GM19023 (cell line): ENCODE measurements around the gene MIGA2.
"Not testable (repeated sequence)": the region's sequence is repeated elsewhere in the genome, so short reads cannot be mapped to it uniquely, and the experiment has no call there.

Source experiments
- ATAC-seq: cut with Tn5 transposase; IDR thresholded peaks from one replicate; pipeline ENCODE4 v1.9.1; 2021; ENCODE audit warnings: mild to moderate bottlenecking, moderate library complexity; ENCODE audit not compliant: unreplicated experiment

The MIGA2 gene

GRCh38 chr9:129036241-129036922 is at the start of gene MIGA2:
Gene MIGA2, plus strand, starts transcription at chr9:129036626. Its CDS starts 3,969 bp downstream, at chr9:129040595.
- peak; percentile 97 for ATAC-seq

GRCh38 chr9:128986671-128987070 is 49.8 kb upstream of the MIGA2 start:
- ATAC-seq, result no peak

- ATAC-seq, result no peak
Measured at GRCh38 chr9:128987805-128988204, 48.6 kb upstream of the MIGA2 start.

- no peak for ATAC-seq
Measured at GRCh38 chr9:128992995-128993394, 43.4 kb upstream of the MIGA2 start.

- no peak for ATAC-seq
Measured at GRCh38 chr9:128995791-128996190, 40.6 kb upstream of the MIGA2 start.

GRCh38 chr9:128998462-128998861 is 38.0 kb upstream of the MIGA2 start:
- no peak for ATAC-seq

GRCh38 chr9:128999581-129000206 is 36.7 kb upstream of the MIGA2 start:
- ATAC-seq, result no peak

- no peak for ATAC-seq
Measured at GRCh38 chr9:129001504-129002325, 34.7 kb upstream of the MIGA2 start.

GRCh38 chr9:129002992-129003391 is 33.4 kb upstream of the MIGA2 start:
- no peak for ATAC-seq

- ATAC-seq, result not testable (repeated sequence)
Measured at GRCh38 chr9:129004173-129004572, 32.3 kb upstream of the MIGA2 start.

- ATAC-seq, result no peak
Measured at GRCh38 chr9:129005336-129005997, 31.0 kb upstream of the MIGA2 start.

- ATAC-seq, result no peak
Measured at GRCh38 chr9:129006328-129007034, 29.9 kb upstream of the MIGA2 start.

- ATAC-seq, result no peak
Measured at GRCh38 chr9:129007035-129007765, 29.2 kb upstream of the MIGA2 start.

- no peak for ATAC-seq
Measured at GRCh38 chr9:129007766-129008468, 28.5 kb upstream of the MIGA2 start.

- ATAC-seq, result no peak
Measured at GRCh38 chr9:129008469-129008965, 27.9 kb upstream of the MIGA2 start.

- no peak for ATAC-seq
Measured at GRCh38 chr9:129008986-129009583, 27.3 kb upstream of the MIGA2 start.

- no peak for ATAC-seq
Measured at GRCh38 chr9:129009584-129010141, 26.8 kb upstream of the MIGA2 start.

- no peak for ATAC-seq
Measured at GRCh38 chr9:129010267-129010975, 26.0 kb upstream of the MIGA2 start.
